H1 (cell line): ENCODE results near the gene TTBK2. TPM values are rescaled to one million over a fixed set of nuclear protein-coding genes. Genes with fewer than 3 reads are reported as not detected.

Experiments used
- CTCF ChIA-PET: fragments of 300-600 bp; sonication (Branson Sonifier 250); formaldehyde crosslinking; loops from one replicate; lab custom pipeline; 2021; ENCODE audit not compliant: partially characterized antibody; lab: Charles Lee
- POLR2A ChIA-PET: fragments of 300-600 bp; sonication (Branson Sonifier 250); formaldehyde crosslinking; loops from one replicate; lab custom pipeline; 2021; ENCODE audit warnings: inconsistent platforms; ENCODE audit not compliant: partially characterized antibody; lab: Charles Lee
- DNase-seq, 2 experiments: peaks; one replicate each; pipeline versions ENCODE4 v3.0.0 to v3.0.0-alpha.2; 2010 to 2022; ENCODE audit warnings: low spot score in 2 of 2, low read depth in 1 of 2, mixed read lengths in 1 of 2
- FAIRE-seq: peaks from 2 replicates; lab custom pipeline; 2011; peaks lifted over from hg19 to GRCh38; lab: Jason Lieb, UNC
- H2AFZ ChIP-seq: 2 replicates; pipeline ENCODE4 v1.8.1; 2012; ENCODE audit warnings: low read length, inconsistent platforms
- H2AK5ac ChIP-seq: 2 replicates; pipeline ENCODE4 v1.6.1; 2013; ENCODE audit warnings: low read depth, low read length
- H2BK120ac ChIP-seq: replicated peaks from 2 replicates; pipeline ENCODE3; 2013; ENCODE audit warnings: low read depth, low read length, inconsistent platforms
- H2BK12ac ChIP-seq: 2 replicates; pipeline ENCODE4 v1.6.1; 2013; ENCODE audit warnings: low read depth, low read length
- H2BK15ac ChIP-seq: 2 replicates; pipeline ENCODE4 v1.6.1; 2013; ENCODE audit warnings: low read length
- H2BK20ac ChIP-seq: 2 replicates; pipeline ENCODE4 v1.6.1; 2013; ENCODE audit warnings: low read length
- H2BK5ac ChIP-seq: 2 replicates; pipeline ENCODE4 v1.6.1; 2013; ENCODE audit warnings: low read depth, low read length
- H3K14ac ChIP-seq: 2 replicates; pipeline ENCODE4 v1.6.1; 2013; ENCODE audit warnings: inconsistent platforms; ENCODE audit not compliant: insufficient read length
- H3K18ac ChIP-seq: 2 replicates; pipeline ENCODE4 v1.6.1; 2013; ENCODE audit warnings: low read length; ENCODE audit errors: extremely low read depth
- H3K23ac ChIP-seq: 2 replicates; pipeline ENCODE4 v1.6.1; 2013; ENCODE audit warnings: inconsistent platforms; ENCODE audit not compliant: insufficient read length
- H3K23me2 ChIP-seq: 2 replicates; pipeline ENCODE4 v1.6.1; 2013; ENCODE audit warnings: low read depth, low read length
- H3K27ac ChIP-seq: 2 replicates; pipeline ENCODE4 v1.6.1; 2011; ENCODE audit warnings: low read depth, low read length, inconsistent platforms
- H3K27me3 ChIP-seq, 4 experiments: replicated peaks in 1 of 4; 1 replicate in 1 of 4; 2 replicates in 3 of 4; pipeline versions ENCODE4 v1.6.1 to v1.8.1; 2011 to 2013; ENCODE audit warnings: low read length in 3 of 4, mild to moderate bottlenecking in 3 of 4, inconsistent platforms in 2 of 4, mixed read lengths in 2 of 4, moderate library complexity in 1 of 4; ENCODE audit not compliant: control insufficient read depth in 3 of 4, insufficient read depth in 3 of 4; ENCODE audit errors: extremely low read depth in 1 of 4
- H3K36me3 ChIP-seq, 4 experiments: 2 replicates each; pipeline versions ENCODE4 v1.6.1 to v1.8.1; 2011 to 2013; ENCODE audit warnings: mild to moderate bottlenecking in 4 of 4, low read length in 3 of 4, moderate library complexity in 2 of 4, control low read depth in 1 of 4, inconsistent platforms in 1 of 4; ENCODE audit not compliant: insufficient read depth in 4 of 4, control insufficient read depth in 2 of 4
- H3K4ac ChIP-seq: replicated peaks from 2 replicates; pipeline ENCODE3; 2013; ENCODE audit warnings: low read length, low read depth, mixed read lengths, inconsistent platforms; ENCODE audit not compliant: insufficient read length
- H3K4me1 ChIP-seq, 4 experiments: replicated peaks in 1 of 4; 1 replicate in 1 of 4; 2 replicates in 3 of 4; pipeline versions ENCODE4 v1.6.1 to v1.8.1; 2011 to 2013; ENCODE audit warnings: low read length in 3 of 4, inconsistent platforms in 2 of 4, mixed read lengths in 1 of 4; ENCODE audit not compliant: insufficient read depth in 4 of 4, control insufficient read depth in 3 of 4
- H3K4me2 ChIP-seq, 2 experiments: 2 replicates each; pipeline versions ENCODE4 v1.6.1 to v1.8.1; 2011 to 2013; ENCODE audit warnings: low read depth in 2 of 2, low read length in 2 of 2, control low read depth in 1 of 2, inconsistent platforms in 1 of 2, mild to moderate bottlenecking in 1 of 2; ENCODE audit not compliant: insufficient read depth in 1 of 2
- H3K4me3 ChIP-seq, 4 experiments: fragments of 200-600, 300-600 bp in 1 of 4; sonication (generic), shearing (Covaris generic), sonication (Bioruptor Twin) in 1 of 4; 2 replicates each; pipeline versions ENCODE4 v1.5.1 to v1.8.1; 2011 to 2016; ENCODE audit warnings: low read length in 4 of 4, low read depth in 3 of 4, control low read depth in 2 of 4, inconsistent platforms in 2 of 4, mild to moderate bottlenecking in 2 of 4, mixed read lengths in 1 of 4, moderate library complexity in 1 of 4; ENCODE audit not compliant: insufficient read depth in 2 of 4; ENCODE audit errors: extremely low read depth in 1 of 4
- H3K56ac ChIP-seq: replicated peaks from 2 replicates; pipeline ENCODE3; 2013; ENCODE audit warnings: low read depth, mild to moderate bottlenecking, mixed read lengths, low read length, inconsistent platforms; ENCODE audit not compliant: insufficient read length
- H3K79me1 ChIP-seq: 2 replicates; pipeline ENCODE4 v1.6.1; 2013; ENCODE audit warnings: low read depth, low read length, control low read depth
- H3K79me2 ChIP-seq, 2 experiments: 2 replicates each; pipeline versions ENCODE4 v1.6.1 to v1.8.1; 2012 to 2013; ENCODE audit warnings: low read length in 2 of 2, mild to moderate bottlenecking in 2 of 2, inconsistent platforms in 1 of 2; ENCODE audit not compliant: insufficient read depth in 2 of 2, control insufficient read depth in 1 of 2
- H3K9ac ChIP-seq, 4 experiments: replicated peaks in 1 of 4; 1 replicate in 1 of 4; 2 replicates in 3 of 4; pipeline versions ENCODE4 v1.6.1 to v1.8.1; 2011 to 2013; ENCODE audit warnings: low read depth in 3 of 4, low read length in 3 of 4, control low read depth in 2 of 4, mild to moderate bottlenecking in 2 of 4, moderate library complexity in 2 of 4, inconsistent platforms in 1 of 4; ENCODE audit errors: extremely low read depth in 1 of 4
- H3K9me3 ChIP-seq, 2 experiments: 2 replicates each; pipeline versions ENCODE4 v1.6.1 to v1.8.1; 2012 to 2013; ENCODE audit warnings: mild to moderate bottlenecking in 2 of 2, moderate library complexity in 2 of 2, control low read depth in 1 of 2, inconsistent platforms in 1 of 2, low read depth in 1 of 2, low read length in 1 of 2, mixed read lengths in 1 of 2; ENCODE audit not compliant: insufficient read depth in 2 of 2
- H4K20me1 ChIP-seq, 2 experiments: replicated peaks in 1 of 2; 2 replicates each; pipeline versions ENCODE3 to v1.8.1; 2011 to 2013; ENCODE audit warnings: inconsistent platforms in 2 of 2, low read length in 2 of 2, mild to moderate bottlenecking in 1 of 2; ENCODE audit not compliant: insufficient read depth in 2 of 2, control insufficient read depth in 1 of 2
- H4K5ac ChIP-seq: 2 replicates; pipeline ENCODE4 v1.6.1; 2013; ENCODE audit warnings: low read length, low read depth, mixed read lengths, inconsistent platforms; ENCODE audit not compliant: insufficient read length
- H4K8ac ChIP-seq: 2 replicates; pipeline ENCODE4 v1.8.0; 2013; ENCODE audit warnings: mild to moderate bottlenecking, moderate library complexity, low read length, inconsistent platforms; ENCODE audit not compliant: insufficient read depth; ENCODE audit errors: extremely low read depth
- H4K91ac ChIP-seq: replicated peaks from 2 replicates; pipeline ENCODE3; 2013; ENCODE audit warnings: low read length, mixed read lengths, inconsistent platforms; ENCODE audit not compliant: insufficient read length
- CBX8 ChIP-seq: fragments of 300-800, 300-1000 bp; sonication (generic); IDR thresholded peaks from 2 replicates; pipeline ENCODE4 v1.7.1; 2016; ENCODE audit warnings: low read depth, low read length, borderline replicate concordance
- CEBPB ChIP-seq: IDR thresholded peaks from 2 replicates; pipeline ENCODE4 v1.6.1; 2012; ENCODE audit warnings: low read depth, low read length
- CREB1 ChIP-seq: IDR thresholded peaks from 2 replicates; pipeline ENCODE4 v1.6.1; 2012; ENCODE audit warnings: inconsistent platforms
- E2F6 ChIP-seq: IDR thresholded peaks from 2 replicates; pipeline ENCODE4 v1.6.1; 2012; ENCODE audit warnings: inconsistent platforms
- GABPA ChIP-seq: IDR thresholded peaks from 2 replicates; pipeline ENCODE4 v1.6.1; 2011; ENCODE audit warnings: mild to moderate bottlenecking, low read length, moderate library complexity, borderline replicate concordance; ENCODE audit not compliant: insufficient read depth
- GTF2F1 ChIP-seq: IDR thresholded peaks from 2 replicates; pipeline ENCODE4 v1.6.1; 2012; ENCODE audit warnings: low read depth, low read length, improper control_type of control experiment, borderline replicate concordance
- HDAC2 ChIP-seq, 2 experiments: fragments of 300-600 bp in 1 of 2; sonication (generic) in 1 of 2; IDR thresholded peaks; 2 replicates each; pipeline ENCODE4 v1.6.1; 2011 to 2012; ENCODE audit warnings: low read depth in 2 of 2, low read length in 2 of 2, mild to moderate bottlenecking in 2 of 2, moderate library complexity in 2 of 2, borderline replicate concordance in 1 of 2, inconsistent platforms in 1 of 2
- HDAC6 ChIP-seq: IDR thresholded peaks from one replicate; pipeline ENCODE4 v1.7.1; 2012; ENCODE audit warnings: low read depth, mild to moderate bottlenecking, inconsistent platforms, low read length, moderate library complexity
- MAFK ChIP-seq: IDR thresholded peaks from 2 replicates; pipeline ENCODE4 v1.6.1; 2012; ENCODE audit warnings: low read depth, mild to moderate bottlenecking, improper control_type of control experiment, low read length
- RNF2 ChIP-seq: fragments of 200-900, 300-1000 bp; sonication (generic); IDR thresholded peaks from 2 replicates; pipeline ENCODE4 v1.7.1; 2016; ENCODE audit warnings: borderline replicate concordance, low read depth, mild to moderate bottlenecking, antibody characterized with exemption, low read length; ENCODE audit not compliant: poor library complexity, severe bottlenecking; ENCODE audit errors: missing control alignments
- SP1 ChIP-seq: IDR thresholded peaks from 2 replicates; pipeline ENCODE4 v1.6.1; 2011; ENCODE audit warnings: low read depth, low read length
- TAF7 ChIP-seq: optimal IDR thresholded peaks from 2 replicates; pipeline ENCODE3; 2011; ENCODE audit warnings: low read depth, mild to moderate bottlenecking, inconsistent platforms, low read length, moderate library complexity, borderline replicate concordance
- TBP ChIP-seq: IDR thresholded peaks from 2 replicates; pipeline ENCODE4 v1.6.1; 2011; ENCODE audit warnings: low read depth, low read length, improper control_type of control experiment
- WGBS, 2 experiments: shearing (Covaris generic) in 1 of 2; methylation state at CpG; one replicate each; pipeline versions ENCODE4 v1.1.6 to v1.1.7; 2013 to 2015; ENCODE audit warnings: low lambda C conversion rate in 2 of 2, mixed read lengths in 2 of 2, inconsistent platforms in 1 of 2, low coverage in 1 of 2, missing lambda C conversion rate in 1 of 2; ENCODE audit not compliant: insufficient replicate concordance in 2 of 2, insufficient coverage in 1 of 2, insufficient read length in 1 of 2; ENCODE audit errors: extremely low coverage in 1 of 2, missing lambda C conversion rate in 1 of 2; 5-methylcytosine and 5-hydroxymethylcytosine counted together
- polyA plus RNA-seq, 7 experiments: library from polyadenylated mRNA; depleted of rRNA in 3 of 7; stranded (reverse) in 5 of 7; unstranded in 2 of 7; fragments of >200 nt in 5 of 7; fragments of 200-250 nt in 2 of 7; gene quantifications; 1 replicate in 5 of 7; 2 replicates in 1 of 7; 4 replicates in 1 of 7; pipeline versions ENCODE4 v1.2.1 to v1.2.3, GENCODE V29; 2011 to 2013; ENCODE audit warnings: missing spikeins in 2 of 7, mixed read lengths in 2 of 7
- total RNA-seq: library from RNA; stranded (reverse); fragmentation: NEBNext Ultra II Directional; extraction: Animal tissue kit (Norgen Biotek cat#: 25700); gene quantifications from 2 replicates; pipeline ENCODE4 v1.2.1, GENCODE V29; 2021

TTBK2 gene
- total and polyA plus RNA-seq, 2 of the 8 experiments (the other 6 are each of a cell fraction or from before 2014, with no cell fraction given): 2.7 to 18.2 TPM

DNA sequence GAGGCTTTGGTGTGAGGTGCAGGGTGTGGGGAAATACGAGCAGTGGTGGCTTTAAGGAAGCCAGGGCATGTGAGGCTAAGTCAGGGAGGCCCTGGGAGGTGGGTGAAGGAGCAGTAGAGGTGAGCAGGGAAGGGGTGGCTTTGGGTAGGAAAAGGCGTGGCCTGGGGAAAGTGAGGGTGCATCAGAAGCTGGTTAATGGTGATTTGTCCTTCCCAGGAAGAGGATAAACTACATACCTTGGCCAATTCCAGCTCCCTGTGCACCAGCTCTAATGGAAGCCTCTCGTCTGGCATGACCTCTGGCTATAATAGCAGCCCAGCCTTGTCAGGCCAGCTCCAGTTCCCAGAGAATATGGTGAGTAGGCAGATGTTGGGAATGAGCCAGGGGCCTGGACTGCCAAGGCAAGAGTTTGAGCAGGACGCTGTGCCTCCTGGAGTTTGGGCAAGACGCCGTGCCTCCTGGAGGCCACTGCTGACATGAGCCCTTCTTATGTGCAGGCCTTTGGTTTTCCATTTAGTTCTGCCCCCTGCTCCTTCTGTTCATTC is 225.0 kb downstream of the TTBK2 start:
- Histone ChIP-seq H3K18ac (no peak overlapping the region), H2BK20ac (no peak overlapping the region), H2BK12ac (no peak overlapping the region), H3K27me3 (no peaks in the 10 kb centered on the region), H3K4ac (no peak overlapping the region), H3K23ac (no peak overlapping the region), H3K14ac (no peak overlapping the region), H3K4me1 (no peaks in the 10 kb centered on the region), H4K5ac (no peak overlapping the region), H4K91ac (no peak overlapping the region), H4K8ac (no peak overlapping the region), H3K9me3 (no peaks in the 10 kb centered on the region), H3K56ac (no peak overlapping the region), H3K79me1 (no peaks in the 10 kb centered on the region), H3K23me2 (no peaks in the 10 kb centered on the region), H3K36me3 (peaks cover 0 to 12% (median under 1%) of the 10 kb centered on the region in 4 experiments; a peak in 3 of 8 replicates), H3K9ac (no peak overlapping the region), H3K4me3 (no peak overlapping the region), H3K27ac (no peak overlapping the region), H2AK5ac (no peak overlapping the region), H2BK15ac (no peak overlapping the region), H2BK120ac (no peak overlapping the region), H2AFZ (no peak overlapping the region), H3K4me2 (no peak overlapping the region), H3K79me2 (no peaks in the 10 kb centered on the region), H2BK5ac (no peak overlapping the region), H4K20me1 (peaks cover 0 to 1% of the 10 kb centered on the region in 2 experiments)
- ChIA-PET POLR2A (no interaction called here), CTCF (interaction anchor here (1.0 to 2.0 kb wide), 3 partner anchors 9 to 238 kb away, joined by 3 to 11 read pairs (median 4); no protein-coding TSS in a partner anchor)
- DNase-seq (no peak), FAIRE-seq (no peak)
- WGBS, 2 experiments: 90% methylated on average over 6 of the region's 6 CpGs; no CpG with 5 or more reads in 1 of the 2 experiments
- TF ChIP-seq TAF7 (no peak), E2F6 (no peak), HDAC2 (IDR thresholded peaks at IDR 0.05; ENCODE audit: borderline replicate concordance in 1 of 2, low read depth in 2 of 2, low read length in 2 of 2) (no peak), RNF2 (no peak), GTF2F1 (no peak), TBP (no peak), CBX8 (no peak), SP1 (no peak), MAFK (no peak), CREB1 (no peak), CEBPB (no peak), HDAC6 (no peak), GABPA (no peak)
